ENCODE results near the gene FARP2. TPM values are rescaled to one million over a fixed set of nuclear protein-coding genes. Genes with fewer than 3 reads are reported as not detected.

The FARP2 gene
- total and polyA plus RNA-seq, 10 of the 15 experiments (the other 5 are each of a cell fraction or from before 2014, with no cell fraction given): 5.5 to 67.5 (median 36.8) TPM

- POLR2A ChIA-PET: no interaction called here
- Histone ChIP-seq H3K27me3 (replicated peaks in 1 of 2; ENCODE audit: control insufficient read depth in 2 of 2, insufficient read depth in 2 of 2, low read length in 1 of 2) (no peaks in the 10 kb centered on the region), H3K9ac (ENCODE audit: control insufficient read depth, insufficient read depth, low read length) (no peak overlapping the region), H3K27ac (ENCODE audit: control insufficient read depth, insufficient read depth) (no peak overlapping the region), H3K4me3 (no peak overlapping the region), H3K79me2 (ENCODE audit: control insufficient read depth, insufficient read depth, low read length) (peaks cover 8% of the 10 kb centered on the region), H3K4me2 (ENCODE audit: control insufficient read depth, insufficient read depth) (no peak overlapping the region), H3K36me3 (ENCODE audit: control insufficient read depth in 2 of 2, insufficient read depth in 2 of 2, low read length in 1 of 2) (peaks cover 2 to 11% of the 10 kb centered on the region in 2 experiments; a peak in 3 of 4 replicates), H3K9me3 (replicated peaks; ENCODE audit: control insufficient read depth, insufficient read depth, low read length) (no peaks in the 10 kb centered on the region), H3K4me1 (ENCODE audit: control insufficient read depth, insufficient read depth, low read length) (no peaks in the 10 kb centered on the region), H2AFZ (ENCODE audit: control insufficient read depth, low read depth, low read length) (no peak overlapping the region), H4K20me1 (ENCODE audit: control insufficient read depth, insufficient read depth) (peaks cover 2% of the 10 kb centered on the region; the same call in 1 of the 2 replicates)
- no peak for FAIRE-seq
- in situ Hi-C loops (cut with MboI) (no loop called here), intact Hi-C loops (cut with micrococcal nuclease; ENCODE audit: unreplicated experiment) (no loop called here)
- CTCF ChIA-PET: no interaction called here
- SMC1A ChIA-PET (ENCODE audit: uncharacterized antibody, unreplicated experiment): no interaction called here
- no peak for DNase-seq (ENCODE audit: low read depth, low spot score)
- BruUV-seq (replicated peaks): no TSS peak
- no peak for TF ChIP-seq TBL1XR1 (IDR thresholded peaks at IDR 0.05; ENCODE audit: low read depth, low read length)
- TF ChIP-seq RB1 (IDR thresholded peaks at IDR 0.05; ENCODE audit: borderline replicate concordance): no peak
- no peak for TF ChIP-seq NFYA (IDR thresholded peaks at IDR 0.05; ENCODE audit: borderline replicate concordance, low read depth, low read length)
- no peak for TF ChIP-seq ATF2 (IDR thresholded peaks at IDR 0.05; ENCODE audit: low read length)
- TF ChIP-seq KAT2A (conservative IDR thresholded peaks at IDR 0.05; ENCODE audit: control insufficient read depth, low read depth, low read length): no peak
- no peak for TF ChIP-seq ZNF24 (IDR thresholded peaks at IDR 0.05)
- no peak for TF ChIP-seq GABPA (IDR thresholded peaks at IDR 0.05; ENCODE audit: low read depth)
- TF ChIP-seq CBFB (IDR thresholded peaks at IDR 0.05; ENCODE audit: low read depth): no peak
- TF ChIP-seq MEF2B (IDR thresholded peaks at IDR 0.05; ENCODE audit: partially characterized antibody, poor library complexity, severe bottlenecking): no peak
- no peak for TF ChIP-seq SMC3 (IDR thresholded peaks at IDR 0.05; ENCODE audit: borderline replicate concordance, low read length)
- ATAC-seq: no peak
- WGBS (ENCODE audit: insufficient coverage, insufficient replicate concordance, low lambda C conversion rate, missing lambda C conversion rate): 89% methylated on average over 12 of the region's 12 CpGs
- RAD21 ChIA-PET (ENCODE audit: unreplicated experiment): no interaction called here
Observed at GRCh38 chr2:241500431-241500975, 144.4 kb downstream of the FARP2 start.

Measured in GM12878 (cell line).